Activated T-cell treated with anti-CD3 and anti-CD28 coated beads, Interleukin-2, amount 50 U/mL, for 24 hours (primary cell): Measurements from ENCODE around the gene PLPPR4.

Experiments used
- DNase-seq: peaks from one replicate; pipeline ENCODE4 v3.0.0-alpha.2; 2020
- H3K27ac Mint-ChIP-seq: 2 replicates; pipeline ENCODE4 v1.8.0; 2020; ENCODE audit warnings: mild to moderate bottlenecking, mixed read lengths
- H3K27me3 Mint-ChIP-seq: 2 replicates; pipeline ENCODE4 v1.8.0; 2020; ENCODE audit warnings: mixed read lengths
- H3K36me3 Mint-ChIP-seq: 2 replicates; pipeline ENCODE4 v1.8.0; 2020; ENCODE audit warnings: low read depth, mixed read lengths
- H3K4me1 Mint-ChIP-seq: 2 replicates; pipeline ENCODE4 v1.8.0; 2020; ENCODE audit warnings: low read depth, mixed read lengths
- H3K4me3 Mint-ChIP-seq: 2 replicates; pipeline ENCODE4 v1.8.0; 2020; ENCODE audit warnings: mild to moderate bottlenecking, moderate library complexity, mixed read lengths
- H3K9me3 Mint-ChIP-seq: 2 replicates; pipeline ENCODE4 v1.8.0; 2020; ENCODE audit warnings: mixed read lengths

Gene PLPPR4

DNA sequence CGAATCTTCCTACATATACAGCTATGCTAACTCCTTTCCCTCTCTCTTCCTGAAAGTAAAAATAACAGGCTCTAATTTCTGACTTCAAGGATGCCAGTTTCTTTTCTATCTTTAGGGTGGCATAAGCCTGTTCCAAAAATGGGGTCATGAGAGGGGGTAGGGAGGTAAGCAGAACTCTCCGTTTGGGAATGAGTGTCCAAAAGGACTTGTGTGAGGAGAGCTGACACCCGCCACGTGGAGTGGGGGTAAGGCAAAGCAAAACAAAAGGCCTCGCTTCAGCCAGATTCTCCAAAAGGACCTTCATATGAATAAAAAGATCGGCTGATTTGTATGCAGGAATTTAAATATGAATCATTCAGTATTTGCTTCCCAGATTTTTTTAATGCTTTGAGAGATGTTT is 28.6 kb downstream of the PLPPR4 start:
- Mint-ChIP-seq H3K4me3 (no peak overlapping the region), H3K9me3 (peaks cover 10% of the 10 kb centered on the region), H3K27ac (no peak overlapping the region), H3K36me3 (no peaks in the 10 kb centered on the region), H3K4me1 (no peaks in the 10 kb centered on the region), H3K27me3 (no peaks in the 10 kb centered on the region)
- DNase-seq: no peak

DNA sequence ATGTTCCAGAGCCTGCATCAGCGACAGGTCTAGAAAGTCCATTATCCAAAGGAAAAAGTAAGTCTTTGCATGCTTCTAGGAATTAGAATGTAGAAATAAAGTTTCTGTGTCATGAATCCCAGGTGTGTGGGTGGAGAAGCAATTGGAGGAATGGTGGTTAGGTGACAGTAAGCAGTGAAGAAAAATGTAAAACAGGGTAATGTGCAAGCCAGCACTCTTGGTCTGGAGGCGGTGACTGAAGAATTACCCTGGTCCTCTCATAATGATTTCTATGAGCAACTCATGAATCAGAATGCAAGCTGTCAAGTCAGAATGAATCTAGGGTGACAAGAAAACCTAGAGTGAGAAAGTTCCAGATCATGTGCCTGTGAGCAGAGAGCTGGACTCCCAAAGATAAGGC is 33.6 kb downstream of the PLPPR4 start:
- no peaks in the 10 kb centered on the region for H3K36me3 Mint-ChIP-seq
- H3K4me3 Mint-ChIP-seq: no peak overlapping the region
- H3K27ac Mint-ChIP-seq: no peak overlapping the region
- peaks cover 1% of the 10 kb centered on the region for H3K9me3 Mint-ChIP-seq
- no peaks in the 10 kb centered on the region for H3K27me3 Mint-ChIP-seq
- no peak for DNase-seq
- no peaks in the 10 kb centered on the region for H3K4me1 Mint-ChIP-seq

DNA sequence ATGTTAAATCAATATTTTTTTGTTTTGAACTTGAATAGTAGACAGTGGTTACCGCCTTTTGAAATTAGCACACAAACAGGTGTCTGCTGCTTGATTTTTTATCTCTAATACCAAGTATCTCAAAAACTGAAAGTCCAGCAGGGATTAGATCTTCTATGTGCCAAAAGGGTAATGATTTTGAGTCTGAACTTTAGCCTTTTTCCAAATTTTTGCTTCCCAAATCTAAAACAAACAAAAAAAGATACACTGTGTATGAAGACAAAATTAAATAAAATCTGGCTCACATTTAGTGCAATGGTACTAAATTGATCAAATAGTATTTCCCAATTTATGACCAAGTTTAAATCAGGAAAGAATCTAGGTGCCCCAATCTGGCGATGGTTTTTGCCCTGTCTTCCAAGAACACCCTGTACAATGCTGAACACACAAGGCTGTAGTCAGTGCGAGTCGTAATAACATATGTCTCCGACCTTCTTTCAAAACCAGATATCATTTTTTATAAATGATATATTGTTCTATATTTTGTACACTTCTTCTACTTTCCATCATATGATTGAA is 40.5 kb downstream of the PLPPR4 start:
- peaks cover 2% of the 10 kb centered on the region for H3K9me3 Mint-ChIP-seq
- H3K4me3 Mint-ChIP-seq: no peak overlapping the region
- no peaks in the 10 kb centered on the region for H3K4me1 Mint-ChIP-seq
- H3K27me3 Mint-ChIP-seq: no peaks in the 10 kb centered on the region
- no peak overlapping the region for H3K27ac Mint-ChIP-seq
- no peak for DNase-seq
- H3K36me3 Mint-ChIP-seq: no peaks in the 10 kb centered on the region

DNA sequence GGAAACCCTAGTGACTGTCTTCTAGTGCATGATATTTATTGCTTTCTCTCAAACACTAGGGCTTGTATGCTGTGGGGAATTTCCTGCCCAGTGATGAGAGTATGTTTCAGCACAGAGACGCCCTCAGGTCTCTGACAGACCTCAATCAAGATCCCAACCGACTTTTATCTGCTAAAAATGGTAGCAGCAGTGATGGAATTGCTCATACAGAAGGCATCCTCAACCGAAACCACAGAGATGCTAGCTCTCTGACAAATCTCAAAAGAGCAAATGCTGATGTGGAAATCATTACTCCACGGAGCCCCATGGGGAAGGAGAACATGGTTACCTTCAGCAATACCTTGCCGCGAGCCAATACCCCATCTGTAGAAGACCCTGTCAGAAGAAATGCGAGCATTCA is 41.3 kb downstream of the PLPPR4 start:
- Mint-ChIP-seq H3K4me1 (no peaks in the 10 kb centered on the region), H3K9me3 (peaks cover 2% of the 10 kb centered on the region), H3K4me3 (no peak overlapping the region), H3K27me3 (no peaks in the 10 kb centered on the region), H3K36me3 (no peaks in the 10 kb centered on the region), H3K27ac (no peak overlapping the region)
- DNase-seq: no peak

DNA sequence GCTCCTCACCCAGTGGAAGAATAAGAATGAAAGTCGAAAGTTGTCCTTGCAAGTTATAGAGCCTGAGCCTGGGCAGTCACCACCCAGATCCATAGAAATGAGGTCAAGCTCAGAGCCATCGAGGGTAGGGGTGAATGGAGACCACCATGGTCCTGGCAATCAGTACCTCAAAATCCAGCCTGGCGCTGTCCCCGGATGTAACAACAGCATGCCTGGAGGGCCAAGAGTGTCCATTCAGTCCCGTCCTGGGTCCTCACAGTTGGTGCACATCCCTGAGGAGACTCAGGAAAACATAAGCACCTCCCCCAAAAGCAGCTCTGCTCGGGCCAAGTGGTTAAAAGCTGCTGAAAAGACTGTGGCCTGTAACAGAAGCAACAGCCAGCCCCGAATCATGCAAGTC is 41.8 kb downstream of the PLPPR4 start:
- Mint-ChIP-seq H3K36me3 (no peaks in the 10 kb centered on the region), H3K27me3 (no peaks in the 10 kb centered on the region)

DNA sequence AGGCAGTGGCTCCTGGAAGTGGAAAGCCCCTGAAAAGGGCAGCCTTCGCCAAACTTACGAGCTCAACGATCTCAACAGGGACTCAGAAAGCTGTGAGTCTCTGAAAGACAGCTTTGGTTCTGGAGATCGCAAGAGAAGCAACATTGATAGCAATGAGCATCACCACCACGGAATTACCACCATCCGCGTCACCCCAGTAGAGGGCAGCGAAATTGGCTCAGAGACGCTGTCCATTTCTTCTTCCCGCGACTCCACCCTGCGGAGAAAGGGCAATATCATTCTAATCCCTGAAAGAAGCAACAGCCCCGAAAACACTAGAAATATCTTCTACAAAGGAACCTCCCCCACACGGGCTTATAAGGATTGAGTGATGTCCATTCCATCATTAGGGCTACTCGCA is 42.4 kb downstream of the PLPPR4 start:
- peaks cover 2% of the 10 kb centered on the region for H3K9me3 Mint-ChIP-seq
- H3K4me3 Mint-ChIP-seq: no peak overlapping the region
- H3K4me1 Mint-ChIP-seq: no peaks in the 10 kb centered on the region
- H3K27ac Mint-ChIP-seq: no peak overlapping the region
- no peaks in the 10 kb centered on the region for H3K36me3 Mint-ChIP-seq
- no peak for DNase-seq
- no peaks in the 10 kb centered on the region for H3K27me3 Mint-ChIP-seq

More for the DNA sequence above, 41.8 kb downstream of the PLPPR4 start:
- Mint-ChIP-seq H3K4me3 (no peak overlapping the region), H3K9me3 (peaks cover 2% of the 10 kb centered on the region), H3K27ac (no peak overlapping the region), H3K4me1 (no peaks in the 10 kb centered on the region)
- no peak for DNase-seq

DNA sequence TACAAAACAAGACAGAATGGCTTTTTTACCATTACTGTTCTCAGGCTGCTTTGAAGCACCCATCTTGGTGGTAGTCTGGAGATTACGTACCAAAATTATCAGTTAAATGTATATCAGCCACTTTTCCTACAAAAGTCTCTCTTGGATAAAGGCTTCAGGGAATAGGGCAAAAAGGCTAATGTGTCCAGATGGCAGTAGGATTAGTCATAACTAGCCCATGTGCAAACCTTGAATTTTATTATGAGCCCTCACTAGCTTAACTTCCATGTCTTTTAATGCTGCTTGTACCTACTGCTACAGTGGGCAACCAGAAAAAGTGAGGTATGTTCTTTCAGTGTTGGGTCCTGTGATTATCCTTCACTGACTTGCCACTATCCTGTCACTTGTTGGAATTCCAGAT is 51.0 kb downstream of the PLPPR4 start:
- DNase-seq: no peak
- no peaks in the 10 kb centered on the region for H3K36me3 Mint-ChIP-seq
- H3K27ac Mint-ChIP-seq: no peak overlapping the region
- no peaks in the 10 kb centered on the region for H3K9me3 Mint-ChIP-seq
- H3K4me3 Mint-ChIP-seq: no peak overlapping the region
- no peaks in the 10 kb centered on the region for H3K4me1 Mint-ChIP-seq
- peaks cover 3% of the 10 kb centered on the region for H3K27me3 Mint-ChIP-seq

DNA sequence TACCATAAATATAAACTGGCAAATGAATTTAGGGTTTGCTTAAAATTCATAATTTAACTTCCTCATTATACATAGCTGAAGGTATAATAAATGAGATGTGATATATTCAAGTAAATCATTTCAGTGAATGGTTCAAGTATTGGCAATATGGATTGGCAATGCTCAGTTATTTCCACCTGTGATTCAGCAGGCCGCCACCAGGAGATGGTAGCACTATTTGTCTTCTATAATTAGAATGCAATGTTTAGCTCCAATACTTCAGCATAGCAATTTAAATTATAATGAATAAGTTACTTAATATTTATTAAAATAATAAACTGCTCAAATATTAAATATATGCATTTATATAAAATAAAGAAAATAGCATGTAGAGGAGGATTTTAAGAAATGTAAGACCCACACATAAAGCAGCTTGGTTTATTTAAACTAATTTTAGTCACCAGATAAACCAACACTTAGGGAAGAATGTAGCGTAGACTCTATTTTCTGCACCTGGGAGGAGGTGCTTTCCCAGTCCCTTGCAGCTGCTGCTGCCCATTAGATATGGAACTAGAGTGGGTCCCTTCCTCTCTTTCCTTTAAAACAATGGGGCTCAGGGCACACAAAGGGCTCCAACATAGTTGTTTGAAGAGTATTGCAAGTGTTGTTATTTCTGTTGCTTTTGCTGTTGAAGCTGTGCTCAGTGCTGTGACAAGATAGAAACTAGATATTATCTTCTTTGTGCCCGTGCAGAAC is 62.1 kb downstream of the PLPPR4 start:
- no peak for DNase-seq
- Mint-ChIP-seq H3K9me3 (no peaks in the 10 kb centered on the region), H3K27ac (no peak overlapping the region), H3K27me3 (no peaks in the 10 kb centered on the region), H3K36me3 (no peaks in the 10 kb centered on the region), H3K4me3 (no peak overlapping the region), H3K4me1 (no peaks in the 10 kb centered on the region)

DNA sequence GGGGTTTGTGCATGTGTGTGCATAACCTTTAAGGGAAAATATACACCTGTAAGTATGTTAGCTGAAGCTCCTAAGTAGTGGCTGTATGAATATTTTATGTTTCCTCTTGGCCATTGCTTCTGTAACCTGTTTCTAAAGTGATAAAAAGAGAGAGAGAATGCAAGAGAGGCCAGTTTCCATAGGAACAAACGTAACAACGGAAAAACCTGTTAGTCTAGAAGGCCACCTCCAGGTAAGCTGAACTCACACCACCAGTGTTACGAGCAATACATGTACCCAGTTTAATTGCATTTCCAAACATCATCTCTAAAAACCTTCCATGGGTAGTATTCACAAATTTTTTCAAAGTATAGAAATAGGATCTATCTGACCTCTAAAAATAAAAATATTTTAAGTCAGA is 63.1 kb downstream of the PLPPR4 start:
- H3K36me3 Mint-ChIP-seq: no peaks in the 10 kb centered on the region
- no peaks in the 10 kb centered on the region for H3K9me3 Mint-ChIP-seq
- H3K27me3 Mint-ChIP-seq: no peaks in the 10 kb centered on the region
- H3K4me3 Mint-ChIP-seq: no peak overlapping the region
- H3K4me1 Mint-ChIP-seq: no peaks in the 10 kb centered on the region
- no peak for DNase-seq
- no peak overlapping the region for H3K27ac Mint-ChIP-seq

DNA sequence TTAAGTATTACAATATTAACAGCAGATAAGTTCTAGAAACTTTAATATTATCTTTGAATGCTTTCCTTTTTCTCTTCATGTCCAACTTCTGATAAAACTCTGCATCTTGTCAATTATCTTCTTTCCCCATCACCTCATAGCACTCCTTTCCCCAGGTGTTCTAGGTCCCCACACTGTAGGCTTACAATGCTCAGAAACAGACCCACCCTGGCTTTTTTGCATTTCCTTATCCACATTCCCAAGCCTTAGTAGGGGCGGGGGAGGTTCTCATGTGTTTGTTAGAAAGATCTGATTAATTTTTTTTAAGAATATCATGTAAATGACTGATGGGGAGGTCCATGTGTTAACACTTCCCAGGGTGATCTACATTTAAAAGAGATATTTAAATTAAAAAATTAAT is 63.9 kb downstream of the PLPPR4 start:
- no peaks in the 10 kb centered on the region for H3K4me1 Mint-ChIP-seq
- H3K27me3 Mint-ChIP-seq: no peaks in the 10 kb centered on the region
- no peak overlapping the region for H3K27ac Mint-ChIP-seq
- no peak overlapping the region for H3K4me3 Mint-ChIP-seq
- no peak for DNase-seq
- no peaks in the 10 kb centered on the region for H3K36me3 Mint-ChIP-seq
- no peaks in the 10 kb centered on the region for H3K9me3 Mint-ChIP-seq

DNA sequence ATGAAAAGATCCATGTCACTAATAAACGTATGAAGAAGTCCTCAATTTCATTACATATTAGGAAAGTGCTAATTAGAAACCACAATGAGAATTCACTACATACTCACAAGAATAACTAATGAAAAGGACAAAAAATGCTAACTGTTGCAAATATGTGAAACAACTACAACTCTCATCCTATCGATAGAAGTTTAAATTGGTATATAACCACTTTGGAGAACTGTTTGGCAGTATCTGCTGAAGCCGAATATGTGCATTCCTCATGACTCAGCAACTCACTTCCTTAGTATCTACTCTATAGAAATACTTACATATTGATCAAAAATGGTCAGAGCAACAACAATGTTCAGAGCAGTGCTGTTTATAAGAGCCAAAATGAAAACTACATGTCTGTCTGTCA is 66.8 kb downstream of the PLPPR4 start:
- no peak for DNase-seq
- Mint-ChIP-seq H3K36me3 (no peaks in the 10 kb centered on the region), H3K27me3 (no peaks in the 10 kb centered on the region), H3K27ac (no peak overlapping the region), H3K4me3 (no peak overlapping the region), H3K9me3 (no peaks in the 10 kb centered on the region), H3K4me1 (no peaks in the 10 kb centered on the region)

DNA sequence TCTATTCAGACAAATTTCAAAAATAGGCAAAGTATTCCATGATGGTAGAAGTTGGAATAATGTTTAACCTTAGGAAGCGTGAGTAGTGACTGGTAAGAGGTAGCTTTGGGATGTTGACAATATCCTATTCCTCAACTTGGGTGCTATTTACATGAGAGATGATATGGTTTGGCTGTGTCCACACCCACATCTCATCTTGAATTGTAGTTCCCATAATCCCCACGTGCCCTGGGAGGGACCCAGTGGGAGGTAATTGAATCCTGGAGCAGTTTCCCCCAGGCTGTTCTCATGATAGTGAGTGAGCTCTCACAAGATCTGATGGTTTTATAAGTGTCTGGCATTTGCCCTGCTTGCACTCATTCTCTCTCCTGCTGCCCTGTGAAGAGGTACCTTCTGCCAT is 67.3 kb downstream of the PLPPR4 start:
- Mint-ChIP-seq H3K9me3 (no peaks in the 10 kb centered on the region), H3K27me3 (no peaks in the 10 kb centered on the region), H3K27ac (no peak overlapping the region), H3K4me1 (no peaks in the 10 kb centered on the region), H3K4me3 (no peak overlapping the region), H3K36me3 (no peaks in the 10 kb centered on the region)
- DNase-seq: no peak

DNA sequence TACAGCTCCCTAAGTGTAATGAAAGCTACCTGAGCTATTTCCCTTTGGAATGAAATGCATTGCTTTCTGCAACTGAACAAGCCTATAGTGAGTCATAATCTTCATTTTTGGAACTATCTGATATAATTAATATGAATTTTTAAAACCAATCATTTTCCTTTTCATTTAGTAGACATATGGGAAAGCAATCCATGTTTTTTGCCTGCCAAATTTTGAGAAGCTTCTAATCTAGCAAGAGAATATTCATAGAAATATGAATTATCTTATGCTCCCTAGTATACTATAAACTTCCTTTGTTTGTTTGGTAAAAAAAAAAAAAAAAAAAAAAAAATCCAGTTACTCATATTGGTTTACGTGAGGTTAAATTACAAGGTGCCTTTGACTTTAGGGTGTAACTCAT is 68.3 kb downstream of the PLPPR4 start:
- no peaks in the 10 kb centered on the region for H3K4me1 Mint-ChIP-seq
- no peak overlapping the region for H3K27ac Mint-ChIP-seq
- H3K4me3 Mint-ChIP-seq: no peak overlapping the region
- no peak for DNase-seq
- no peaks in the 10 kb centered on the region for H3K27me3 Mint-ChIP-seq
- H3K36me3 Mint-ChIP-seq: no peaks in the 10 kb centered on the region
- no peaks in the 10 kb centered on the region for H3K9me3 Mint-ChIP-seq

DNA sequence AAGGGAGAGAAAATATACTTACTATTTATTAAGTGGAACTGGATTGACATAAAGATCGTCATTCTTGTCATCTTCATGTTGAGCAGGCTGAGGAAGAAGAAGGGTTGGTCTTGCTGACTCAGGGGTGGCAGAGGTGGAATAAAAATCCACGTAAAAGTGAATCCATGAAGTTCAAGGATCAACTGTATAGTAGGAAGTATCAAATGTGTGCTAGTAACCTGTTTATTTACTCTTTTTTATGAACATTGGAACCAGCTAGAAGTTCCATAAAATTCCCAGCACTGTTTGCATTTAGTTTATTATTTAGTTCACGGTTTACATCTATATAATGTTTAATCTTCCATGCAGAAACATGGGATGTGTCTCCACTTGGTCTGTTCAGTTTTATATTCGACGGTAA is 70.7 kb downstream of the PLPPR4 start:
- no peak for DNase-seq
- H3K4me1 Mint-ChIP-seq: no peaks in the 10 kb centered on the region
- H3K9me3 Mint-ChIP-seq: no peaks in the 10 kb centered on the region
- no peaks in the 10 kb centered on the region for H3K27me3 Mint-ChIP-seq
- H3K36me3 Mint-ChIP-seq: no peaks in the 10 kb centered on the region
- no peak overlapping the region for H3K4me3 Mint-ChIP-seq
- no peak overlapping the region for H3K27ac Mint-ChIP-seq

DNA sequence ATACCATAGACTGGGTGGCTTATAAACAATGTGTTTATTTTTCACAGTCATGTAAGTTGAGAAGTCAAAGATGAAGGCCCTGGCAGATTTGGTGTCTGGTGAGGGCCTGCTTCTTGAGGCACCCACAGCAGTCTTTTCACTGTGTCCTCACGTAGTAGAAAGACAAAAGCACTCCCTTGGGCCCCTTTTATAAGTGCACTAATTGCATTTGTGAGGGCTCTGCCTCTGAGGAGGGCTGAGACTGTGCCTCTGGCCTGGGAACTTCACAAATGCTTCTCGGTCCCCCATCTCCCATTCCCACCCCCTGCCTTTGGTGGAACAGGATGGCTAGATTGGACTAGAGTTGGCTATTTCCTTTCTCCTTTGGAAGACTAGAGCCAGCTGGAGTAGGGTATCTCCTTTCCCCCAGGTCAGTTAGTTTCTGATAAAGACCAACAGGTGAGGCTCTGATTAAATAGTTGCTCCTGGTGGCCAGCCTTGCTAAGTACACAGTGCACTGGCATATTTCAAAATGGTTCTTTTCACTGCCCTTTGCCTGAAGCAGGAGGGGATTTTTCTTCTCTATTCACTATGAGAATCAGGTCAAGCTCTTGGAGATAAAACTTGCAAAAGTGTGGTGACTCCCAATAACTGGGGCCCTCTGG is 82.9 kb downstream of the PLPPR4 start:
- H3K27ac Mint-ChIP-seq: no peak overlapping the region
- peaks cover 6% of the 10 kb centered on the region for H3K27me3 Mint-ChIP-seq
- no peak overlapping the region for H3K4me3 Mint-ChIP-seq
- H3K9me3 Mint-ChIP-seq: no peaks in the 10 kb centered on the region
- DNase-seq: no peak
- no peaks in the 10 kb centered on the region for H3K36me3 Mint-ChIP-seq
- no peaks in the 10 kb centered on the region for H3K4me1 Mint-ChIP-seq
